Progenitor cell of endocrine pancreas (in vitro differentiated cells): ENCODE results near the gene ST6GAL2. TPM values are rescaled to one million over a fixed set of nuclear protein-coding genes. Genes with fewer than 3 reads are reported as not detected.

Source experiments
- DNase-seq: peaks from one replicate; pipeline ENCODE4 v3.0.0; 2021; ENCODE audit warnings: low spot score; ENCODE audit not compliant: unreplicated experiment
- H3K27ac Mint-ChIP-seq: 2 replicates; pipeline ENCODE4 v1.8.0; 2021; ENCODE audit warnings: mild to moderate bottlenecking, moderate library complexity, mixed read lengths
- H3K27me3 Mint-ChIP-seq: 2 replicates; pipeline ENCODE4 v1.8.0; 2021; ENCODE audit warnings: mixed read lengths
- H3K36me3 Mint-ChIP-seq: 2 replicates; pipeline ENCODE4 v1.8.0; 2022; ENCODE audit warnings: mixed read lengths; ENCODE audit not compliant: insufficient read depth
- H3K4me1 Mint-ChIP-seq: 2 replicates; pipeline ENCODE4 v1.8.0; 2021; ENCODE audit warnings: low read depth, mixed read lengths
- H3K4me3 Mint-ChIP-seq: 2 replicates; pipeline ENCODE4 v1.8.0; 2021; ENCODE audit warnings: low read depth, mild to moderate bottlenecking, moderate library complexity, mixed read lengths
- H3K9me3 Mint-ChIP-seq: 2 replicates; pipeline ENCODE4 v1.8.0; 2021; ENCODE audit warnings: low read depth, mixed read lengths
- CTCF ChIP-seq: fragments of 200-600 bp; sonication (generic); IDR thresholded peaks from one replicate; pipeline ENCODE4 v1.5.0; 2021; ENCODE audit warnings: antibody characterized with exemption, mild to moderate bottlenecking; ENCODE audit not compliant: unreplicated experiment
- long read RNA-seq: library from polyadenylated mRNA; unstranded; transcript quantifications from one replicate; pipeline ENCODE4 v2.0.0, GENCODE V29; 2020
- total RNA-seq: library from RNA; stranded (reverse); gene quantifications from 2 replicates; pipeline ENCODE4 v1.2.1, GENCODE V29; 2021

The ST6GAL2 gene
- 8.0 and 8.3 TPM in 2 replicates for total RNA-seq
- long read RNA-seq, partial matches to known transcripts: 0 of 1 reads
- long read RNA-seq, other reads (novel, unspliced or antisense): 1 of 1 reads

DNA sequence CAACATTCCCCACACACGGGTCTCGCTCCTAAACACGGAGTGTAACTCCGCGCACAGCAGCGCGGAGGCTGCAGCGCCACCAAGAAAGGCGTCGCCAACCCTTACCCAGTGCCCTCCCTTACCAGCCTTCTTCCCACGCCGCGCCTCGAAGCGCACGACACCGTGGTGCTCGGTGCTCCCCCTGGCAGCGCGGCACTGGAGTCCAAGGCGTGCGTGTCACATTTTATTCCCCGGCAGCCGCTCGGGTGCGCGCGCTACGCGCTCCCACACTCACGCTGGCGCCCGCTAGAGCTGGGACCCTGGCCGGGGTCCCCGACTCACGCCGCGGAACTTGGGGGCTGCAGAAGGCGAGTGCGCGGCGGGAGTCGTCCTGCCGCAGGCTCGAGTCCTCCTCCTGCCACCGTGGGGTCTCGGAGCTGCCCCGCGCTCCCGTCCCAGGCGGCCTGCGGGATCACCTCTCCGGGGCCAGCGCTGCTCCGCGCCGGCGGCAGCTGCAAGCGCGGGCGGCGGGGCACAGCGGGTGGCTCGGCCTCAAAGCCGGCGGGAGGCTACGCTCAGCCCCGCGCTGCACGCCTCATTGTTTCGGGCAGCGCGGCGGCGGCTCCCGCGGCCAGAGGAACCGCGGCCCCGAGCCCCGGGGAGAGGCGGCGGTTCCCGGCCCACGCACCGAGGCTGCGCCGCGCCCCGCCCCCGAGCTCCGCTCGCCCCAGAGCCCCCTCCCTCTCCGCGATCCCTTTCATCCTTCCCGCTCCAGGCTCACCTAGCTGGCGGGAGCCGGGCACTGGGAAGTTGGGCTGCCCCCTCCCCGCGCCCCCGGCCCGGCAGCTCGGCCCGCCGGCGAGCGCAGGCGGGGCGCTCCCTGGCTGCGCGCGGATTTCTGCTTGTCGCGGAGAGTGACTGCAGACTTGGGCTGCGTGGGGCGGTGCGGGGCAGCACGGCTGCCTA is at the start of gene ST6GAL2:
ST6GAL2 (minus strand) TSS at position 197 of the 945 bp plus-strand sequence. CDS start 42,190 bp downstream, outside the sequence.
- peaks cover 9% of the 10 kb centered on the region for H3K4me1 Mint-ChIP-seq
- H3K27ac Mint-ChIP-seq: peak within 1 kb of the TSS; percentile 77

GRCh38 chr2:106932644-106933043 is 46.7 kb upstream of the ST6GAL2 start:
- Mint-ChIP-seq H3K36me3 (no peaks in the 10 kb centered on the region), H3K4me3 (no peak overlapping the region), H3K4me1 (no peaks in the 10 kb centered on the region), H3K27me3 (no peaks in the 10 kb centered on the region), H3K27ac (no peak overlapping the region), H3K9me3 (peaks cover 3% of the 10 kb centered on the region)
- no peak for TF ChIP-seq CTCF
- DNase-seq: no peak

More for the DNA sequence above, at the start of gene ST6GAL2:
- Mint-ChIP-seq H3K27me3 (peaks cover 54% of the 10 kb centered on the region), H3K36me3 (no peaks in the 10 kb centered on the region), H3K9me3 (no peaks in the 10 kb centered on the region), H3K4me3 (peak within 1 kb of the TSS; percentile 90)
- peak; percentile 24 for DNase-seq
- no peak for TF ChIP-seq CTCF

- H3K36me3 Mint-ChIP-seq: no peaks in the 10 kb centered on the region
- no peak overlapping the region for H3K27ac Mint-ChIP-seq
- no peak overlapping the region for H3K4me3 Mint-ChIP-seq
- H3K4me1 Mint-ChIP-seq: no peaks in the 10 kb centered on the region
- TF ChIP-seq CTCF: no peak
- H3K9me3 Mint-ChIP-seq: peaks cover 8% of the 10 kb centered on the region
- no peak for DNase-seq
- H3K27me3 Mint-ChIP-seq: no peaks in the 10 kb centered on the region
Observed at GRCh38 chr2:106931717-106932335, 45.9 kb upstream of the ST6GAL2 start.

- Mint-ChIP-seq H3K27ac (no peak overlapping the region), H3K4me1 (no peaks in the 10 kb centered on the region), H3K36me3 (peaks cover 1% of the 10 kb centered on the region), H3K27me3 (no peaks in the 10 kb centered on the region), H3K9me3 (peaks cover 13% of the 10 kb centered on the region), H3K4me3 (no peak overlapping the region)
- DNase-seq: no peak
- no peak for TF ChIP-seq CTCF
Observed at GRCh38 chr2:106921451-106921850, 35.5 kb upstream of the ST6GAL2 start.

- H3K27ac Mint-ChIP-seq: no peak overlapping the region
Observed at GRCh38 chr2:106919012-106919411, 33.0 kb upstream of the ST6GAL2 start.

More at GRCh38 chr2:106919012-106919411, 33.0 kb upstream of the ST6GAL2 start:
- DNase-seq: no peak
- Mint-ChIP-seq H3K4me1 (no peaks in the 10 kb centered on the region), H3K4me3 (no peak overlapping the region), H3K27me3 (no peaks in the 10 kb centered on the region), H3K36me3 (no peaks in the 10 kb centered on the region), H3K9me3 (peaks cover 6% of the 10 kb centered on the region)
- TF ChIP-seq CTCF: no peak
